HG02852 (cell line): ENCODE measurements around the gene TST.
A peak's percentile ranks its signal among the peaks of the same experiment; 100 is the strongest.

Experiments
- ATAC-seq: cut with Tn5 transposase; IDR thresholded peaks from one replicate; pipeline ENCODE4 v1.9.1; 2021; ENCODE audit warnings: mild to moderate bottlenecking, moderate library complexity; ENCODE audit not compliant: unreplicated experiment

The TST gene

GRCh38 chr22:37019309-37020191, at the start of gene TST, which contains the start of gene MPST:
Gene TST, minus strand, starts transcription at chr22:37019447. Its CDS starts 715 bp downstream, at chr22:37018732.
Gene MPST, plus strand, starts transcription at chr22:37019742. Its CDS starts 95 bp downstream, at chr22:37019837.
- peak; percentile 69 for ATAC-seq

- no peak for ATAC-seq
Measured at GRCh38 chr22:37068859-37069258, 49.6 kb upstream of the TST start.

- no peak for ATAC-seq
Measured at GRCh38 chr22:37067428-37067827, 48.2 kb upstream of the TST start.

GRCh38 chr22:37065961-37066360, 46.7 kb upstream of the TST start:
- no peak for ATAC-seq

- no peak for ATAC-seq
Measured at GRCh38 chr22:37065180-37065579, 45.9 kb upstream of the TST start.

- no peak for ATAC-seq
Measured at GRCh38 chr22:37064553-37064952, 45.3 kb upstream of the TST start.

- no peak for ATAC-seq
Measured at GRCh38 chr22:37063431-37064420, 44.5 kb upstream of the TST start.

GRCh38 chr22:37062702-37063381, 43.6 kb upstream of the TST start:
- ATAC-seq = no peak

- ATAC-seq = no peak
Measured at GRCh38 chr22:37062376-37062675, 43.1 kb upstream of the TST start.

- no peak for ATAC-seq
Measured at GRCh38 chr22:37061611-37062375, 42.5 kb upstream of the TST start.

GRCh38 chr22:37060801-37061610, 41.8 kb upstream of the TST start:
- ATAC-seq = no peak

GRCh38 chr22:37059876-37060449, 40.7 kb upstream of the TST start:
- no peak for ATAC-seq

GRCh38 chr22:37058917-37059701, 39.9 kb upstream of the TST start:
- ATAC-seq = no peak

- no peak for ATAC-seq
Measured at GRCh38 chr22:37057796-37058510, 38.7 kb upstream of the TST start.

GRCh38 chr22:37057226-37057625, 38.0 kb upstream of the TST start:
- no peak for ATAC-seq

- ATAC-seq = no peak
Measured at GRCh38 chr22:37056246-37056645, 37.0 kb upstream of the TST start.

GRCh38 chr22:37054600-37055365, 35.5 kb upstream of the TST start:
- ATAC-seq = no peak
